HL-60 (cell line): Measurements from ENCODE around the gene FOXP1.

ENCODE experiments used
- SPI1 ChIP-seq: IDR thresholded peaks from 2 replicates; pipeline ENCODE4 v1.6.1; 2012; ENCODE audit warnings: low read depth, mild to moderate bottlenecking, borderline replicate concordance
- TF ChIP-seq, protein P1 (sequence below): IDR thresholded peaks from one replicate; pipeline ENCODE4 v1.5.1; 2011; ENCODE audit warnings: low read length, control low read depth, inconsistent platforms; ENCODE audit not compliant: insufficient read depth
- TF ChIP-seq, protein P2 (sequence below): IDR thresholded peaks from 2 replicates; pipeline ENCODE4 v1.6.1; 2012; ENCODE audit warnings: low read depth; ENCODE audit not compliant: insufficient replicate concordance

DNA sequence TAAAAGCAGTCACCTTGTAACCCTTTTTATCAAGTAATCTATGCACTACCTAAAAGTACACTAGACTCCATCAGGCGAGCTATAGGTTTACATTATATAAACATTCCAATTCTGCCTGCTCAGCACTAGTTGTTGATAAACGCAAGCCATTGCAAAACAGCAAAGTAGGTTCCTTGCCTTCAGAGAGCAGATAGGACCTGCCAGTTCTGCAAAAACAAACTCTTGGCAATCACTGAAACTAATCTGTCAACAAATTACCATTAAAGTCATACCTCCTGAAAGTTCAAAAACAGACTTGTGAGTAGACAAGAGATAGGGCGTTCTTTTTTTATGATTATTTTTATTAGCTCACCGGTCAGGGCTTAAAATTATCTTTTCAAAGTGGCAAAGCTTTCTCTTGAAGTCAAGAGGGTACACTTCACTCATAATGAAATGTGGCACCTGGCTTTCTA is 392.5 kb downstream of the FOXP1 start:
- TF ChIP-seq, protein P1, sequence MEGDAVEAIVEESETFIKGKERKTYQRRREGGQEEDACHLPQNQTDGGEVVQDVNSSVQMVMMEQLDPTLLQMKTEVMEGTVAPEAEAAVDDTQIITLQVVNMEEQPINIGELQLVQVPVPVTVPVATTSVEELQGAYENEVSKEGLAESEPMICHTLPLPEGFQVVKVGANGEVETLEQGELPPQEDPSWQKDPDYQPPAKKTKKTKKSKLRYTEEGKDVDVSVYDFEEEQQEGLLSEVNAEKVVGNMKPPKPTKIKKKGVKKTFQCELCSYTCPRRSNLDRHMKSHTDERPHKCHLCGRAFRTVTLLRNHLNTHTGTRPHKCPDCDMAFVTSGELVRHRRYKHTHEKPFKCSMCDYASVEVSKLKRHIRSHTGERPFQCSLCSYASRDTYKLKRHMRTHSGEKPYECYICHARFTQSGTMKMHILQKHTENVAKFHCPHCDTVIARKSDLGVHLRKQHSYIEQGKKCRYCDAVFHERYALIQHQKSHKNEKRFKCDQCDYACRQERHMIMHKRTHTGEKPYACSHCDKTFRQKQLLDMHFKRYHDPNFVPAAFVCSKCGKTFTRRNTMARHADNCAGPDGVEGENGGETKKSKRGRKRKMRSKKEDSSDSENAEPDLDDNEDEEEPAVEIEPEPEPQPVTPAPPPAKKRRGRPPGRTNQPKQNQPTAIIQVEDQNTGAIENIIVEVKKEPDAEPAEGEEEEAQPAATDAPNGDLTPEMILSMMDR = no peak
- TF ChIP-seq, protein P2, sequence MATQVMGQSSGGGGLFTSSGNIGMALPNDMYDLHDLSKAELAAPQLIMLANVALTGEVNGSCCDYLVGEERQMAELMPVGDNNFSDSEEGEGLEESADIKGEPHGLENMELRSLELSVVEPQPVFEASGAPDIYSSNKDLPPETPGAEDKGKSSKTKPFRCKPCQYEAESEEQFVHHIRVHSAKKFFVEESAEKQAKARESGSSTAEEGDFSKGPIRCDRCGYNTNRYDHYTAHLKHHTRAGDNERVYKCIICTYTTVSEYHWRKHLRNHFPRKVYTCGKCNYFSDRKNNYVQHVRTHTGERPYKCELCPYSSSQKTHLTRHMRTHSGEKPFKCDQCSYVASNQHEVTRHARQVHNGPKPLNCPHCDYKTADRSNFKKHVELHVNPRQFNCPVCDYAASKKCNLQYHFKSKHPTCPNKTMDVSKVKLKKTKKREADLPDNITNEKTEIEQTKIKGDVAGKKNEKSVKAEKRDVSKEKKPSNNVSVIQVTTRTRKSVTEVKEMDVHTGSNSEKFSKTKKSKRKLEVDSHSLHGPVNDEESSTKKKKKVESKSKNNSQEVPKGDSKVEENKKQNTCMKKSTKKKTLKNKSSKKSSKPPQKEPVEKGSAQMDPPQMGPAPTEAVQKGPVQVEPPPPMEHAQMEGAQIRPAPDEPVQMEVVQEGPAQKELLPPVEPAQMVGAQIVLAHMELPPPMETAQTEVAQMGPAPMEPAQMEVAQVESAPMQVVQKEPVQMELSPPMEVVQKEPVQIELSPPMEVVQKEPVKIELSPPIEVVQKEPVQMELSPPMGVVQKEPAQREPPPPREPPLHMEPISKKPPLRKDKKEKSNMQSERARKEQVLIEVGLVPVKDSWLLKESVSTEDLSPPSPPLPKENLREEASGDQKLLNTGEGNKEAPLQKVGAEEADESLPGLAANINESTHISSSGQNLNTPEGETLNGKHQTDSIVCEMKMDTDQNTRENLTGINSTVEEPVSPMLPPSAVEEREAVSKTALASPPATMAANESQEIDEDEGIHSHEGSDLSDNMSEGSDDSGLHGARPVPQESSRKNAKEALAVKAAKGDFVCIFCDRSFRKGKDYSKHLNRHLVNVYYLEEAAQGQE = no peak
- no peak for TF ChIP-seq SPI1
